SK-MEL-5 (cell line): ENCODE data around the gene STAB1. TPM values are rescaled to one million over a fixed set of nuclear protein-coding genes. Genes with fewer than 3 reads are reported as not detected.
A peak's percentile ranks its signal among the peaks of the same experiment; 100 is the strongest.

Experiments
- DNase-seq: peaks from one replicate; pipeline ENCODE4 v3.0.0-alpha.2; 2016; ENCODE audit warnings: low read depth, low spot score
- in situ Hi-C: cut with HindIII; loops from 2 replicates; pipeline ENCODE4 v1.10.0; 2016; ENCODE audit warnings: low sequenced_read_pairs, high pct_unique_total_duplicates, low pct_unique_long_range_greater_than_20kb
- total RNA-seq: library from RNA; depleted of rRNA; stranded (reverse); fragments of >200 nt; shearing (Covaris generic); gene quantifications from 2 replicates; pipeline ENCODE4 v1.2.3, GENCODE V29; 2014

Gene STAB1
- total RNA-seq, 1 experiment from 2014 or later: not detected

DNA sequence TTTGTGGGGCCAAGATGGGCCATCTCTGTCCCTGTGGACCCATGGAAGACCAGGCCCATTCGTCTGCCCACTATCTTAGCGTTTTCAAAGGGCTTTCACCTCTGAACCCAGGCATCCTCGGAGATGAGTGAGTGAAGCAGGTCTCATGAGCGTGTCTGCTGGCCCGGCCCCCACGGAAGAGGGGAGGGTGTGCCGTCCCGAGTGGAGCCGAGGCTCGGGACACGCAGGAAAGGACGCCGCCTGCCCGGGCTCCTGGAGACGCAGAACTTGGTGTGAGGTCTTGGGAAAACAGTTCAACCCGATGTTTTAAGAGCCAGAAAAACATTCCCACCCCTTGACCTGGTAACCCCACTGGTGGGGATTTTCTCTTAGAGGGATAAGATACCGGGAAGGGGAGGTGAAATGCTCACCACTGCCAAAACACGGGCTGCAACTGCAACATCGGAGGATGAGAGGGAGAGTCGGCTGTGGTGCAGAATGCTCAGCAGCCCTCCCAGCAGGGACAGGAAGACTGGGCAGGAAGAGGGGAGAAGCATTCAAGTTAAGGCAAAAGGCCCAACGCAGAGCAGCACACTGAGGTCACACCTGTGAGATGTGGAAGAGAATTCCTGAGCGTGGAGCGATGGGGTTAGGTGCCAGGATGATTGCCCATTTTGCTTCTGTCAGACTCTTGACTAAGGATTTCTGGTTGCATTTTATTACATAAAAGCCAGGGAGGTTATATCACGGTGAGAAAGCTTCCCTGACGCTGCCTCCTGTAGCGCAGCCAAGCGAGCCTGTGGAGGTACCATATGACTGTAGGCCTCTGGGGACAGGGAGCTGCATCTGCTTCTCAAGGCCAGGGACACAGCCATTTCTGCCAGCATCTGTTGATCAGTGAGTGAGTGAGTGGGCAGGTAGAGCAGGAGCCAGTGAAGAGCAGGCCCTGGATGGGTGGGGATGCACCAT, 14.1 kb upstream of the STAB1 start:
- in situ Hi-C loops: no loop called here

DNA sequence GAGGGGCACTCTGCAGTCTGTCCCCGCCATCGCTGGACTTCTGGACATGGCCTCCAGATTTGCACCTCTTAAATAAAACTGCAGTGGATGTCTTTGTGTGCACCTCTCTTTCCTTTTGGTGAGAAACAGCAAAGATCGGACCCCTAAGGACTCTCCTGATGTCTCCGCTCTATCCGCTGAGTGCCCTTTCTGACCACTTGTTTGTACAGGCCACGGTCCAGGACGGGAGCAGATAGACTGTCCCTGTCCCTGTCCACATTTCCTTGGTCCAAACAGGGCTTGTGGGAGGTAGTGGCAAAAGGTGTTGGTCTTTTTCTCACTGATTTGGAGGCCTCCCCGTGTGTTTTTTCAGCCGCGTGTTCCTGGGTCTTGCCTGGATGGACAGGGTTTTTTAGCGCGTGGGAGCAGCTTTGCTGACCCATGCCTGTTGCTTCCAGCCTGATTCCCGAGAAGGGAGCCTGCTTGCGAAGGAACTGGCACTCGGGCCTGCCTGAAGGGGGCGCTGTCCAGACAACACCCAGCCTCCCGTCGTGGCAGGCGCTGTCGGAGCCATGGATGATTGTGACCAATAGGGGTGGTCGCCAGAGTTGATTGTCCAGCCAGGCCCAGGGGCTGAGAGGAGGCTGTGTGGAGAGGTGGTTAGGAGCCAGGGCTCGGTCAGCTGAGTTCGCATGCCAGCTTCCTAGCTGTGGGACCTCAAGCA, 13.2 kb upstream of the STAB1 start:
- in situ Hi-C loops: no loop called here
- peak; percentile 34 for DNase-seq

More for the DNA sequence above, 14.1 kb upstream of the STAB1 start:
- DNase-seq: no peak

DNA sequence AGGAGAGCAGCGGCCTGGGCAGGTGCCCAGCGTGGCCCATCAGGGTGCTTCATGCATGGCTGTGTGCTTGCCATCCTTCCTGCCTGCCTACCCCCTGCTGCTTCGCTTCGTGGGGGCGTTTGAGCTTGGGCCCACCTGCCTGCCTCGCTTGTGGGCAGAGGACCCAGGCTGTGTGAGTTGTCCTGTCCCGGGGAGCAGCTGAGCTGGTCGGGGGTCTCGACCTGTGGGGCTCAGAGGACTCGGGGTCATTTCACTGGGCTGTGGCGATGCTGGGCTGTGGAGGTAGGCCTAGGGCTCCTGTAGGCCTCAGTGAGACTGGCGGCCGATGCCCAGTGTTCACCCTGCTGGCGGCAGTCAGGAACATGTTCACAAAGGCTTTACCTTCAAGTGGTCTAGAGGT, 12.1 kb upstream of the STAB1 start:
- DNase-seq: no peak
- in situ Hi-C loops: no loop called here

DNA sequence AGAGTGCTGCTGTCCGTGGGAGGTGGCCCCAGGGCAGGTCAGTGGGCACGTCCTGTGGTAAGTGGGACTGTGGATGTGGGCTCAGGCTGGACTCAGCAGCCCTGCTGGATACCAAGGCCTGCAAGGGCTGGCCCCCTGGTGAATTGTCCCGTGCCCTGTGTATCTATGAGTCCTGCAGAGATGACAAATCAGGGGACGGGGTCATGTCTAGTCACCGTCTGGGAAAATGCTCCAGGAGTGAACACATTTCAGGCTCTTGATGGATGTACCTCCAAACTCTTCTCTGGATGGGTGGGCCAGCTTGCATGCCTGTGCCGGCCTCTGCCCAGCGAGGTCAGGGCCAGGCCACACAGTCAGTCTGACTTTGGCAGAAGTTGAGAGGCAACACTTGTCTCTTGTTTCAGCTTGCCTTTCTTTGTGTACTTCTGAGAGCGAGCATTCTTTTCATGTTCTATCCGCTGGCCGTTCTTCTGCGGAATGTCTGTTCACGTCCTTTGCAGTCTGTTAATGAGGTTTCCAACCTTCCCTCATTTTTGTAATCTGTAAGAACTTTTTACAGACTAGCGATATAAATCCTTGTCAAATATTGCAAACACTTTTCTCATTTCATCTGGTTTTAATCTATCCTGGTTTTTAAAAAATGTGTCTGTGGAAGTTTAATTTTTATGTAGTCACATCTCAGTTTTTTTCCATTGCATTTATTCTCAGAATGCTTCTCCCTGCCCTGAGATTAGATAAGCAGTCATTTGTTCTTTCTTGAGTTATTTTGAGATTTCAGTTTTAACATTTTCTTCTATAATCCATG, 11.4 kb upstream of the STAB1 start:
- in situ Hi-C loops: no loop called here
- no peak for DNase-seq

DNA sequence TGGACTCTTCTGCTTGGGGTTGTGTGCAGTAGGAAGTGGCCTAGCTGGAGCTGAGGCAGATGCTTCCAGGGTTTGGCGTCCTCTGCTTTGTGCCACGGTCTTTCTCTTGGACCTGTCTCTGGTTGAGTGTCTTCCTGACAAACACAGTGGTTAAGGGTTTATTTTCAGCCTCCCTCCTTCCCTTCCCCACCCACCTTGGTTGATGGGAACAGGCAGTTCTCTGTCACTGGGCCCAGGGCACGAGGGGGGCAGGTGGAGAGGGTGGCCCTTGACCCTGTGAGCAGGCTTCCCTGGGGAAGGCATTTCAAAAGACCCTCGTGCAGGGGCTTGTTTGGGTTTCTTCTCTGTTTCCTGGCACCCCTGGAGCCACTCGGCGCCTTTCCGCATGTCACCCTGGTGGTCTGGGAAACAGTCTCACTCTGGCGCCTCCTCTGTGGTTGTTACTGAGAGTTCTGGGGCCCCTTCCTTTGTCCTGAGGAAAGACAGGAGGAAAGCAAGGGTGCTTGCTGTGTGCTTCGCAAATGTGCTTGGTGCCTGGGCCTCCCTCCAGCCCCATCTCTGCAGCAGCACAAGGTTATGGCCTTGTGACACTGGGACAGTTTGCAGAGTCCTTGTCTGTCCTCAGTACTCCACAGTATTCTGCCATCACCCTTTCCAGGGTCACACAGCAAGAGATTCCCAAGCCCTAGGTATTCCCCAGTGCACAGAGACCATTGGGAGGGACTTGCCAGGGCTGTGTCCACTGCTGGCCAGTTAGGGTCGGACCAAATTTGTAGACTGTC, 10.3 kb upstream of the STAB1 start:
- no peak for DNase-seq
- in situ Hi-C loops: no loop called here

DNA sequence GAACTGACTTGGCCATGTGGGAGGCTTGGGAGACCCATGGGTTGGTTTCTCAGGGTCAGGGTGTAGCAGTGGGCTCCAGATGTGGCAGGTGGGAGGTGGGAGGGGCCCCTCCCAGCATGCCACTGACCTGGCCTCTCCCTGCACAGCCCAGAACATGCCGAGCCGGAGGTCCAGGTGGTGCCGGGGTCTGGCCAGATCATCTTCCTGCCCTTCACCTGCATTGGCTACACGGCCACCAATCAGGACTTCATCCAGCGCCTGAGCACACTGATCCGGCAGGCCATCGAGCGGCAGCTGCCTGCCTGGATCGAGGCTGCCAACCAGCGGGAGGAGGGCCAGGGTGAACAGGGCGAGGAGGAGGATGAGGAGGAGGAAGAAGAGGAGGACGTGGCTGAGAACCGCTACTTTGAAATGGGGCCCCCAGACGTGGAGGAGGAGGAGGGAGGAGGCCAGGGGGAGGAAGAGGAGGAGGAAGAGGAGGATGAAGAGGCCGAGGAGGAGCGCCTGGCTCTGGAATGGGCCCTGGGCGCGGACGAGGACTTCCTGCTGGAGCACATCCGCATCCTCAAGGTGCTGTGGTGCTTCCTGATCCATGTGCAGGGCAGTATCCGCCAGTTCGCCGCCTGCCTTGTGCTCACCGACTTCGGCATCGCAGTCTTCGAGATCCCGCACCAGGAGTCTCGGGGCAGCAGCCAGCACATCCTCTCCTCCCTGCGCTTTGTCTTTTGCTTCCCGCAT, 7.9 kb upstream of the STAB1 start:
- no peak for DNase-seq
- in situ Hi-C loops: no loop called here

DNA sequence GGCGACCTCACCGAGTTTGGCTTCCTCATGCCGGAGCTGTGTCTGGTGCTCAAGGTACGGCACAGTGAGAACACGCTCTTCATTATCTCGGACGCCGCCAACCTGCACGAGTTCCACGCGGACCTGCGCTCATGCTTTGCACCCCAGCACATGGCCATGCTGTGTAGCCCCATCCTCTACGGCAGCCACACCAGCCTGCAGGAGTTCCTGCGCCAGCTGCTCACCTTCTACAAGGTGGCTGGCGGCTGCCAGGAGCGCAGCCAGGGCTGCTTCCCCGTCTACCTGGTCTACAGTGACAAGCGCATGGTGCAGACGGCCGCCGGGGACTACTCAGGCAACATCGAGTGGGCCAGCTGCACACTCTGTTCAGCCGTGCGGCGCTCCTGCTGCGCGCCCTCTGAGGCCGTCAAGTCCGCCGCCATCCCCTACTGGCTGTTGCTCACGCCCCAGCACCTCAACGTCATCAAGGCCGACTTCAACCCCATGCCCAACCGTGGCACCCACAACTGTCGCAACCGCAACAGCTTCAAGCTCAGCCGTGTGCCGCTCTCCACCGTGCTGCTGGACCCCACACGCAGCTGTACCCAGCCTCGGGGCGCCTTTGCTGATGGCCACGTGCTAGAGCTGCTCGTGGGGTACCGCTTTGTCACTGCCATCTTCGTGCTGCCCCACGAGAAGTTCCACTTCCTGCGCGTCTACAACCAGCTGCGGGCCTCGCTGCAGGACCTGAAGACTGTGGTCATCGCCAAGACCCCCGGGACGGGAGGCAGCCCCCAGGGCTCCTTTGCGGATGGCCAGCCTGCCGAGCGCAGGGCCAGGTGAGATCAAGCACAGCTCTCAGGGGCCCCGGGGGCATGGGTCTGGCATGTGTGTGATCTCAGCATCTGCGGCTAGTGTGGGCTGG, 7.1 kb upstream of the STAB1 start:
- in situ Hi-C loops: no loop called here
- DNase-seq: no peak

DNA sequence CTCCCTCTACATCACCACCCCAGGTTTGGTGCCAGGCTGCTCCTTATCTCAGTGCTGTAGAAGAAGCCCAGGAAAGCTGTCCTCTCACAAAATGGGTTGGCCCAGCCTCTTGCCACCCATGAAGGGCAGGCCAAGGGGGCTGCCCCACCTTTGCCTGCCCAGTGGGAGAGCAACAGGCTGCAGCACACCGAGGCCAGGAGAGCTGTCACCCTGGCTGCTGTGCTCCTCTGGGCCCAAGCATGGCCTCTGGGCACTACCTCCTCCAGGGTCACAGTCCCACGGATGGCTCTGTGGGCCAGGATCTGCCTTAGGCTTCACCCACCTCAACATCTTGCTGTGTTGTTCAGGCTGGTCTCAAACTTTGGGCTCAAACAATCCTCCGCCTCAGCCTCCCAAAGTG, 6.4 kb upstream of the STAB1 start:
- in situ Hi-C loops: no loop called here
- DNase-seq: no peak

DNA sequence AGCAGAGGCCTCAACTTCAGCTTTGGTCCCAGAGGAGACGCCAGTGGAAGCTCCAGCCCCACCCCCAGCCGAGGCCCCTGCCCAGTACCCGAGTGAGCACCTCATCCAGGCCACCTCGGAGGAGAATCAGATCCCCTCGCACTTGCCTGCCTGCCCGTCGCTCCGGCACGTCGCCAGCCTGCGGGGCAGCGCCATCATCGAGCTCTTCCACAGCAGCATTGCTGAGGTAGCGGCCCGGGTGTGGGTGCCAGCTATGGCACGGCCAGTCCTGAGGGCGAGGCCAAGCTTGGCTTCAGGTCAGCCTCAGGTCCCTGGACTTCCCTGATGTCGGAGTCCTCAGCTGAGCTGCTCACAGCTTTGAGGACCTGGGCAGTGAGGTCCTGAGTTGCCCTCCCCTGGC, 5.7 kb upstream of the STAB1 start:
- in situ Hi-C loops: no loop called here
- no peak for DNase-seq

DNA sequence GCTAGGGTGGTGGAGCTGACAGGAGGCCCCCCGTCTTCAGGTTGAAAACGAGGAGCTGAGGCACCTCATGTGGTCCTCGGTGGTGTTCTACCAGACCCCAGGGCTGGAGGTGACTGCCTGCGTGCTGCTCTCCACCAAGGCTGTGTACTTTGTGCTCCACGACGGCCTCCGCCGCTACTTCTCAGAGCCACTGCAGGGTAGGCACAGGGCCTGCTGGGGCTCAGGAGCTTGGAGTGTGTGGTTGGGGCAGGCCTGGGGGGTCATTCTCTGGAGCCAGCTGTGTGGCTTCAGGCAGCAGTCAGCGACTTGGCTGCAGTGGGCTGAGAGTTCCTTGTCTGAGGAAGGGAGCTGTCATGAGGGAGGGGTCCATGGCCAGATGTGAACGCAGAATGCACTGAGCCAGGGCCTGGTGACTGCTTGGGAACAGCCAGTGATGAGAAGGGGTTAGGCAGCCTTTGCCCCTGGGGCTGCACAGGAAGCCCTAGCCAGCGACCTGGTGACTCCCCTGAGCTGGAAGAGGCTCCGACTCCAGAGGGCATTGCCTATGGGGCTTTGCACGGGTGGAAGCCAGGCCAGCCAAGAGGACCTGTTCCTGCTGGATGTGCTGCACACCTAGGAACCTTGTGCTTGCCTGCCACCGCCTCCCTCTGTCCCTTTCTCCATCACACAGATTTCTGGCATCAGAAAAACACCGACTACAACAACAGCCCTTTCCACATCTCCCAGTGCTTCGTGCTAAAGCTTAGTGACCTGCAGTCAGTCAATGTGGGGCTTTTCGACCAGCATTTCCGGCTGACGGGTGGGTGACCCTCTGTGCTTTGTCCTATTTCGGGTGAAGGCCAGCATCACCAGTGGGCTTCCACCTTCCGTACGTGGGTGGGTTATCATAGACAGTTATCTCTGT, 4.9 kb upstream of the STAB1 start:
- no peak for DNase-seq
- in situ Hi-C loops: no loop called here

DNA sequence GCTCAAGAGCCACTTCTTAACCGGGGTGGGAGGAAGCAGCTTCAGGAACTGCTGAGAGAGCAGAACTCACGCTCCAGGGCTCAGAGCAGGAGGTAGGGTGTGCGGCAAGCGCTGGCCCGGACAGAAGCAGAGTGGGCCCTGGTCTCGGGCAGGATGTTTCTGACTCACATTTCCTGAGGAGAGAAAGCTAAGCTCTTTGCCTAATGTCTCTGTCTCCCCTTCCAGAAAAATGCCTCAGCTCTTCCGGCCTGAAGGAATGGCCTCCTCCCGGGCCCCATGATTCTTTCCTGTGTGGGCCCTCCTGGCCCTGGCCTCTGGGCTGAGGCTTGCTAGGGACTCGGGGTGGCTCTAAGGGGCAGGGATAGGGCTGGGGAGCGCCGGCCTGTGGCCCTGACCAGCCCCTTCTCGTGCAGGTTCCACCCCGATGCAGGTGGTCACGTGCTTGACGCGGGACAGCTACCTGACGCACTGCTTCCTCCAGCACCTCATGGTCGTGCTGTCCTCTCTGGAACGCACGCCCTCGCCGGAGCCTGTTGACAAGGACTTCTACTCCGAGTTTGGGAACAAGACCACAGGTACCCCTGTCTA, 4.1 kb upstream of the STAB1 start:
- no peak for DNase-seq
- in situ Hi-C loops: no loop called here

DNA sequence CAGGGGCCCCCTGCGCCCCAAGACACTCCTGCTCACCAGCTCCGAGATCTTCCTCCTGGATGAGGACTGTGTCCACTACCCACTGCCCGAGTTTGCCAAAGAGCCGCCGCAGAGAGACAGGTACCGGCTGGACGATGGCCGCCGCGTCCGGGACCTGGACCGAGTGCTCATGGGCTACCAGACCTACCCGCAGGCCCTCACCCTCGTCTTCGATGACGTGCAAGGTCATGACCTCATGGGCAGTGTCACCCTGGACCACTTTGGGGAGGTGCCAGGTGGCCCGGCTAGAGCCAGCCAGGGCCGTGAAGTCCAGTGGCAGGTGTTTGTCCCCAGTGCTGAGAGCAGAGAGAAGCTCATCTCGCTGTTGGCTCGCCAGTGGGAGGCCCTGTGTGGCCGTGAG, 3.1 kb upstream of the STAB1 start:
- in situ Hi-C loops: no loop called here

DNA sequence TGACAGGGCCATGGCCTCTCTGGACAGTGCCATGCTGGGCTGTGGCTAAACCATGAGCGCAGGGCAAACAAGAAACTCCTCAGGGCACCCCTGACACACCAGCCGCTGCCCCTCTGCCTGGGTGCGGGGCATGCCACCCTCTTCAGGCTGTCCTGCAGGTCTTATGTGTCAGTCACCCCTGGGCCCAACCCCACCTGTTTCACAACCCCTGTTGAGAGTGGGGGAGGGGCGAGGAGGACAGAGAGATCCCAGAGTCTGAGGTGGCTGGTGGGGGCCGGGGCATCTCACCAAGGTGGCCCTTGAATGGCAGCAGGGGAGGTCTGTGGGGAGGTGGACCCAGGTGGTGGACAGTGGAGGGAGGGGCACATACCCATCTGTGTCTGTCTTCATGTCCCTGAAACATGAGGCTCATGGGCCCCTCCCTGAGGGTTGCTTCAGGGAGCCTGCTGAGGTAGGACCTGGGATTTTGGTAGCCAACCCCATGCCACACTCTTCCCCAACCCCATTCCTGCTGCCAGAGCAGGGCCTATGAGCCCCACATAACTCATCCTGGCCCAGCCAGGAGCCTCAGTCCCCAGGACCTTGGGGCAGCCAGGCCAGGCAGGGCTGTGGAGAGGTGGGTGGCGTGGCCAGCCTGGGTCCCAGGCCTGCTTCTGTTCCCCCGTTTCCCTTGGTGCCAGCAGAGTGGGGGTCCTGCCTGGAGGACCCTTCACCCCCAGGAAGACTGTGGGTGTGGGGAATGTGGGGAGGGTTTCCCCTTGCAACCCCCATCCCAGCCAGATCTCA, 1.7 kb upstream of the STAB1 start:
- no peak for DNase-seq
- in situ Hi-C loops: no loop called here

More for the DNA sequence above, 3.1 kb upstream of the STAB1 start:
- no peak for DNase-seq

DNA sequence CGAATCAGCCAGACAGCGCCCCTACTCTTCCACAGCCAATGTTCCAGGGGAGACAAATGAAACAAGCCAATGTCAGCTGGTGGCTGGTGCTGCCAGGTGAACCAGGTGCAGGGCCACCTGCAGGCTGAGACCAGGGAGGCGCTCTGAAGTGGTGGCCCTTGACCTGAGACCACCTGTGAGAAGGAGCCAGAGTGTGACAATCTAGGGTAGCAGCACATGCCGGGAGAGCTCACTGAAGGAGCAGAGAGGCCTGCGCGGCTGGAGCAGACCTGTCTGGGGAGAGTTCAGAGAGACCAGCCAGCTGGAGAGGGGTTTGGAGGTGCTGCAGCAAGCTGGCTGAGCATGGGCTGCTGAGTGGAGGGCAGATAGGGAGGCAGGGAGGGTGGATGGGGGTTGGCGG, 693 bp upstream of the STAB1 start:
- in situ Hi-C loops: no loop called here
- no peak for DNase-seq
